ENCODE data around the gene KIF26B.

GRCh38 chr1:245131026-245131393 is 23.8 kb upstream of the KIF26B start:
- TF ChIP-seq CTCF (IDR thresholded peaks at IDR 0.05; ENCODE audit: poor library complexity, severe bottlenecking) (no peak), EZH2 (IDR thresholded peaks at IDR 0.05; ENCODE audit: borderline replicate concordance, insufficient read depth, low read length, poor library complexity, severe bottlenecking) (no peak), EP300 (conservative IDR thresholded peaks at IDR 0.05; ENCODE audit: poor library complexity, severe bottlenecking) (no peak), RAD21 (conservative IDR thresholded peaks at IDR 0.05) (no peak)

Data from neural cell (in vitro differentiated cells).